ENCODE measurements around the gene ATP9B. TPM values are rescaled to one million over a fixed set of nuclear protein-coding genes. Genes with fewer than 3 reads are reported as not detected.

The ATP9B gene
- total RNA-seq, 1 donor from 2014 or later, result 34.1 TPM

DNA sequence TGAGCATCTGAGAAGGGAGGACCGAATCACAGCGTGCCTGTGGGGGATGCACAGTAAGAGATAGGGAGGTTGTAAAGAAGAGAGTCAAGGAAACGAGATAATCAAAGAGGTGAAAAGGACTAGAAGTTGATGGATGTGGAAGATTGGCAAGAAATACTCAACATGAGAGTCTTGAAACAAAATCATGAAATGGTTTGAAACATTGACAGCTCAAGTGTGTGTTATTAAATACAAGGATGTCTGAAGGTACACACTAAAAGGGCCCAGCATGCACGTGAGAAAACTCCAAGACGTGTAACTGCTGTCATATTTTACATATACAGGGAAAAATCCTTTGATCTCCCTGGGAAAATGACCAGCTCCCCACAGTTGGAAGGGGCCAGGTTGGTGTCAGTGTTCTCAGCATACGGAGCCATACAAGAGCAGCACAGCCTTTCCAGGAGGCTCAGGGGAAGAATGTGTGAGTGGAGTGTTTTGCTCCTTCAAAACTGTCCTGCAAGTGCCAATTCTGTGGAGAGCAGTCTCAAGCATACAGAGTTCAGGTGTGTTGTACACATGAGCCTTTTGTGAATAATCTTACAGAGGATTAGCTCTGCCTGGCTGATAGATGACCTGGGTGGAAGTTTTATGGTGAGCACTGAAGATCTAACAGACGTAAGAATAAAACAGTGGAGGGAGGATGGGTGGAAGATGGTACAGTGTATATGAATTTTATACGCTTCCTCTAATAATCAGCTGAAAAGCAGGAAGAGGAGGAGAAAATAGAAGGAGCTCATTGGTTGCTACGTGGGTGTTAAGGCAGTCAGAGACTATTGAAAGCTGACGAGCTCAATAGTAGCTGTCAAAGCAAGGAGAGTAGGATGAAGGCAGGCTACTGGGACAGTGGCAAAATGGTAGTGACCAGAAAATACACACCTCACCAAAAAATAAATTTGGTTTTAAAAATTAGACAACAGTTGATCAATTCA lies 126.8 kb downstream of the ATP9B start:
- H3K9me3 Mint-ChIP-seq, result peaks cover 10% of the 10 kb centered on the region
- no peaks in the 10 kb centered on the region for H3K27me3 Mint-ChIP-seq
- H3K27ac Mint-ChIP-seq, result no peak overlapping the region
- peaks cover 16% of the 10 kb centered on the region for H3K36me3 Mint-ChIP-seq
- H3K4me1 Mint-ChIP-seq (ENCODE audit: unreplicated experiment), result no peaks in the 10 kb centered on the region
- no peak overlapping the region for H3K4me3 Mint-ChIP-seq
- TF ChIP-seq, protein P1, sequence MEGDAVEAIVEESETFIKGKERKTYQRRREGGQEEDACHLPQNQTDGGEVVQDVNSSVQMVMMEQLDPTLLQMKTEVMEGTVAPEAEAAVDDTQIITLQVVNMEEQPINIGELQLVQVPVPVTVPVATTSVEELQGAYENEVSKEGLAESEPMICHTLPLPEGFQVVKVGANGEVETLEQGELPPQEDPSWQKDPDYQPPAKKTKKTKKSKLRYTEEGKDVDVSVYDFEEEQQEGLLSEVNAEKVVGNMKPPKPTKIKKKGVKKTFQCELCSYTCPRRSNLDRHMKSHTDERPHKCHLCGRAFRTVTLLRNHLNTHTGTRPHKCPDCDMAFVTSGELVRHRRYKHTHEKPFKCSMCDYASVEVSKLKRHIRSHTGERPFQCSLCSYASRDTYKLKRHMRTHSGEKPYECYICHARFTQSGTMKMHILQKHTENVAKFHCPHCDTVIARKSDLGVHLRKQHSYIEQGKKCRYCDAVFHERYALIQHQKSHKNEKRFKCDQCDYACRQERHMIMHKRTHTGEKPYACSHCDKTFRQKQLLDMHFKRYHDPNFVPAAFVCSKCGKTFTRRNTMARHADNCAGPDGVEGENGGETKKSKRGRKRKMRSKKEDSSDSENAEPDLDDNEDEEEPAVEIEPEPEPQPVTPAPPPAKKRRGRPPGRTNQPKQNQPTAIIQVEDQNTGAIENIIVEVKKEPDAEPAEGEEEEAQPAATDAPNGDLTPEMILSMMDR (conservative IDR thresholded peaks at IDR 0.05), result no peak
- no peak for DNase-seq (ENCODE audit: extremely low spot score, unreplicated experiment)

DNA sequence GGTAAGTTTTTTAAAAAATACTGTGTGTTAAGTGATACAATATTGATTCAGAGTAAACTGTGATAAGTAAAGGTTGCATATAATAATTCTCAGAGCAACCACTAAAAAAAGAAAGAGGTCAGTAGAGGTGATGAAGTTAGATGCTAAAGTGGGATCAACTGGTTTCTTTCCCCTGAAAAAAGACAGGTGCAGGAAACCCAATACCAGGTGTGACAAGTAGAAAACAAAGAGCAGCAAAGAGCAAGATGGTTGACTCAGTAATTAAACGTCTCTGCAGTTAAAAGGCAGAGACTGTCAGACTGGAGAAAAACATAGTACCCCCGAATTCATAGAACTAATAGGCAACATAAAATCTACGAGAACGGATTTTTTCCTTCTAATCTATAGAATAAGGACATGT lies 128.3 kb downstream of the ATP9B start:
- Mint-ChIP-seq H3K4me3 (no peak overlapping the region), H3K4me1 (ENCODE audit: unreplicated experiment) (no peaks in the 10 kb centered on the region), H3K27me3 (no peaks in the 10 kb centered on the region), H3K36me3 (peaks cover 11% of the 10 kb centered on the region), H3K27ac (no peak overlapping the region), H3K9me3 (peaks cover 6% of the 10 kb centered on the region)
- no peak for DNase-seq (ENCODE audit: extremely low spot score, unreplicated experiment)
- TF ChIP-seq, protein P1 (conservative IDR thresholded peaks at IDR 0.05), result no peak

- H3K27me3 Mint-ChIP-seq, result no peaks in the 10 kb centered on the region
- TF ChIP-seq, protein P1 (conservative IDR thresholded peaks at IDR 0.05), result no peak
- H3K4me1 Mint-ChIP-seq (ENCODE audit: unreplicated experiment), result no peaks in the 10 kb centered on the region
- H3K4me3 Mint-ChIP-seq, result no peak overlapping the region
- H3K9me3 Mint-ChIP-seq, result peaks cover 6% of the 10 kb centered on the region
- DNase-seq (ENCODE audit: extremely low spot score, unreplicated experiment), result no peak
- no peak overlapping the region for H3K27ac Mint-ChIP-seq
- peaks cover 11% of the 10 kb centered on the region for H3K36me3 Mint-ChIP-seq
These were observed 130.6 kb downstream of the ATP9B start for GRCh38 chr18:79199691-79200374.

GRCh38 chr18:79200546-79201268 lies 131.5 kb downstream of the ATP9B start:
- DNase-seq (ENCODE audit: extremely low spot score, unreplicated experiment), result no peak
- peaks cover 11% of the 10 kb centered on the region for H3K36me3 Mint-ChIP-seq
- peaks cover 6% of the 10 kb centered on the region for H3K9me3 Mint-ChIP-seq
- H3K4me1 Mint-ChIP-seq (ENCODE audit: unreplicated experiment), result no peaks in the 10 kb centered on the region
- H3K27ac Mint-ChIP-seq, result no peak overlapping the region
- TF ChIP-seq, protein P1 (conservative IDR thresholded peaks at IDR 0.05), result no peak
- no peak overlapping the region for H3K4me3 Mint-ChIP-seq
- H3K27me3 Mint-ChIP-seq, result no peaks in the 10 kb centered on the region

GRCh38 chr18:79203017-79203605 lies 133.9 kb downstream of the ATP9B start:
- Mint-ChIP-seq H3K27me3 (no peaks in the 10 kb centered on the region), H3K9me3 (peaks cover 6% of the 10 kb centered on the region), H3K36me3 (peaks cover 21% of the 10 kb centered on the region), H3K4me1 (ENCODE audit: unreplicated experiment) (no peaks in the 10 kb centered on the region), H3K27ac (no peak overlapping the region), H3K4me3 (no peak overlapping the region)
- DNase-seq (ENCODE audit: extremely low spot score, unreplicated experiment), result no peak
- TF ChIP-seq, protein P1 (conservative IDR thresholded peaks at IDR 0.05), result no peak
